RKO (cell line): ENCODE measurements around the gene RHBDD3.

Source experiments
- DNase-seq: peaks from one replicate; pipeline ENCODE4 v3.0.0-alpha.2; 2016; ENCODE audit warnings: low spot score

RHBDD3 gene

GRCh38 chr22:29267858-29268510 lies at the start of gene RHBDD3, which contains the start of gene EWSR1:
Gene RHBDD3 (minus strand): TSS chr22:29267981. CDS start chr22:29265626, 2,355 bp downstream.
Gene EWSR1 (plus strand): TSS chr22:29268268. CDS start chr22:29268337, 69 bp downstream.
- DNase-seq: peak; percentile 97

- DNase-seq: no peak
Observed at GRCh38 chr22:29316141-29316828, 48.5 kb upstream of the RHBDD3 start.

GRCh38 chr22:29315286-29316140 lies 47.7 kb upstream of the RHBDD3 start, which contains the start of gene RASL10A:
Gene RASL10A (minus strand): TSS chr22:29315697. CDS start chr22:29315246, 451 bp downstream.
- no peak for DNase-seq

DNA sequence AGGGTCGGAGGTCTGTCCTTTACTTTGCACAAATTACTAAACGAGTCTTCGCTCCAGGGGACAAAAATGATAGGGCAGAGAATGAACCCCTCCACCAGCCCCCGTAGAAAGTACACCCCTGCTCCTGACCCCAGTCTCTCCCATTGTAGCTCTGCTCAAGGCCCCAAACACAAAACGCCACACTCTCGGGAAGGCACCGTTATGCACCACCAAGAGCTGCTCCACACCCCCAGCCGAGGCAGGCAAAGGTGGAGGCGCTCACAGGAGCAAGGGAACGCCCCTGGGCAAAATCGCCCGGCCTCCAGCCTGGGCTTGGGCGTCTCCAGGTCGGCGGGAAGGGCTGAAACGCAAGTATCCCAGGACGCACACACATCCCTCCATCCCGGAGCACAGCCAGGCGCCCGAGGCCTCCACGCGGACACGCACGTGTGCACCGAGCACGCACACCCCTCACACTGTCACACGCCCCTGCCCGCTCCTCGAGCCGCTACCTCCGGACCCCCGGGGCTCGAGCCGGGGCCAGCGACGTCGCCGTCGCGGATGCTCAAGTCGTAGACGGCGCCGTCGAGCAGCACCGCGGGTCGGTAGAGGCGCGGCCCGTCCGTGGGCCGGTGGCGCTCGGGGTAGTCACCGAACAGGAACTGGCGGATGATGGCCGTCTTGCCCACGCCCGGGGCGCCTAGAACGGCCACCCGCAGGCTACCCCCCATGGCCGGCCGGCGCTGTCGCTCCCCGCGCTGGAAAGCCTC lies 46.9 kb upstream of the RHBDD3 start:
- DNase-seq: no peak

DNA sequence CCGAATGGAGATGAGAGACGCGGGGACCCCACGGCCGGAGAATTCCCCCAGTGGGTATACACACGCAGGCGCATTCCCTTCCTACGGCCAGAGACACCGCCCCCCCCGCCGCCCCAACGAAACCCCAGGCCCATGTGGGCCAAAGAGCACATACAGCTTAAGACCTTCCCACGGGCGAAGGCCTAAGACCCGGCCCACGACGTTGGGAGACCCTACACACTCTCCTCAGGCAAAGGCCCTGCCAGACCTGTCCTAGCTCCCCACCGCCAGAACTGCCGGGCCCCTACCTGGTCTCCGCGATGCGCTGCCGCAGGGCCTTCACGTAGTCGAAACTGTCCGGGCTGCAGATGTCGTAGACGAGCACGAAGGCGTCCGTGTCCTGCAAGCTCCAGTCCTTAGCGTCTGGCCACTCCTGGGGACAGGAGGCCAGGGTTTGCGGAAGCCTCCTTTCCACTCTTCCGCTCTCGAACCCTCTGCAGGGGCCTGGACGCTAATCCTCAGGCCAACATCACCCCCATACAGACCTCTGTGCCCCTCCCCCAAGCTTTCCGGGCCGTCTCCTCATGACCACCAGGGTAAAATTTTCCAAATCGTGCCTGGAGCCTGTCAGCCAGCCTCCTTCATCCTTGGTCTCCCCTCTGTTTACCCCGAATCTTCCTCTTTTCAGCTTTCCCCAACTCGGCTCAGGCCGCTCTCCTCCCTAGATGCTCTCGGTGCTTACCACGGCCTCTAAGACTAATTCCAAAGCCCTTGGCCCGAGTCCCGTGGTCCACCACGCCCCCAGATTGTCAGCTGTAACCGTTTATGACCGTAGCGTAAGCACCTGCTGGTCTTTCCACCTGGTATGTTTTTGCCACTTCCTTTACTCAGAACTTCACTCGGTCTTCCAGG lies 46.0 kb upstream of the RHBDD3 start:
- no peak for DNase-seq

GRCh38 chr22:29313126-29313575 lies 45.4 kb upstream of the RHBDD3 start:
- no peak for DNase-seq

GRCh38 chr22:29312218-29313125 lies 44.7 kb upstream of the RHBDD3 start:
- DNase-seq: no peak

DNA sequence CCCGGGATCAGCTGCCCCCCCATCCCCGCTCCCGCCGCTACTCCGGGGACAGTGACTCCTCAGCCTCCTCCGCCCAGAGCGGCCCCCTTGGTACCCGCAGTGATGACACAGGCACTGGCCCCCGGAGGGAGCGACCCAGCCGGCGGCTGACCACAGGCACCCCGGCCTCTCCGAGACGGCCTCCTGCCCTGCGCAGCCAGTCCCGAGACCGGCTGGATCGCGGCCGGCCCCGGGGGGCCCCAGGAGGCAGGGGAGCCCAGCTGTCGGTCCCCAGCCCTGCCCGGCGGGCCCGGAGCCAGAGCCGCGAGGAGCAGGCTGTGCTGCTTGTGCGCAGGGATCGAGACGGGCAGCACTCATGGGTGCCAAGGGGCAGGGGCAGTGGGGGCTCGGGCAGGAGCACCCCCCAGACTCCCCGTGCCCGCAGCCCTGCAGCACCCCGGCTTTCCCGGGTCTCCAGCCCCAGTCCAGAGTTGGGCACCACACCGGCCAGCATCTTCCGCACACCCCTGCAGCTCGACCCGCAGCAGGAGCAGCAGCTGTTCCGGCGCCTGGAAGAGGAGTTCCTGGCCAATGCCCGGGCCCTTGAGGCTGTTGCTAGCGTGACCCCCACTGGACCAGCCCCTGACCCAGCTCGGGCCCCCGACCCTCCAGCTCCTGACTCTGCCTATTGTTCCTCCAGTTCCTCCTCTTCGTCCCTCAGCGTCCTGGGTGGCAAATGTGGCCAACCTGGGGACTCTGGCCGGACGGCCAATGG lies 43.9 kb upstream of the RHBDD3 start:
- DNase-seq: no peak

DNA sequence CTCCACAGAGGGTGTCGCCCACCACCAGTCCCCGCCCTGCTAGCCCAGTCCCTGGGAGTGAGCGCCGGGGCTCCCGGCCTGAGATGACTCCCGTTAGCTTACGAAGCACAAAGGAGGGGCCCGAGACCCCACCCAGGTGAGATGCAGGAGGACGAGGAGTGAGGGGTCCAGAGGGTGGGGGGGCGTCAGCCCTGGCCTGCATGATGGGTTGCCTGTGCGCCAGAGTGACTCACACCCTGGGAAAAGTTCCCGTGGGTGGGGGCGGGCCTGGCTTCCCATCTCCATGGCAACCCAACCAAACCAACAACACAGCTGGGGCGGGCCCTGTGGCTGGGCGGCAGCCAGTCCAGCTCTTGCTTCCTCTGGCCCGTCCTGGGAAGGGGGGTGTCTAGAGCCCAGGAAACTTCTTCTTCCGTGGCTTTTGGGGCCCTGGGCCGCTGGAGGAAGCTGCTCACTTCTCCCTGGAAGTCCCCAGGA lies 43.1 kb upstream of the RHBDD3 start:
- peak; percentile 95 for DNase-seq

GRCh38 chr22:29310065-29310862 lies 42.5 kb upstream of the RHBDD3 start:
- no peak for DNase-seq

- no peak for DNase-seq
Observed at GRCh38 chr22:29309332-29310064, 41.7 kb upstream of the RHBDD3 start.

GRCh38 chr22:29308791-29309262 lies 41.0 kb upstream of the RHBDD3 start:
- DNase-seq: no peak

DNA sequence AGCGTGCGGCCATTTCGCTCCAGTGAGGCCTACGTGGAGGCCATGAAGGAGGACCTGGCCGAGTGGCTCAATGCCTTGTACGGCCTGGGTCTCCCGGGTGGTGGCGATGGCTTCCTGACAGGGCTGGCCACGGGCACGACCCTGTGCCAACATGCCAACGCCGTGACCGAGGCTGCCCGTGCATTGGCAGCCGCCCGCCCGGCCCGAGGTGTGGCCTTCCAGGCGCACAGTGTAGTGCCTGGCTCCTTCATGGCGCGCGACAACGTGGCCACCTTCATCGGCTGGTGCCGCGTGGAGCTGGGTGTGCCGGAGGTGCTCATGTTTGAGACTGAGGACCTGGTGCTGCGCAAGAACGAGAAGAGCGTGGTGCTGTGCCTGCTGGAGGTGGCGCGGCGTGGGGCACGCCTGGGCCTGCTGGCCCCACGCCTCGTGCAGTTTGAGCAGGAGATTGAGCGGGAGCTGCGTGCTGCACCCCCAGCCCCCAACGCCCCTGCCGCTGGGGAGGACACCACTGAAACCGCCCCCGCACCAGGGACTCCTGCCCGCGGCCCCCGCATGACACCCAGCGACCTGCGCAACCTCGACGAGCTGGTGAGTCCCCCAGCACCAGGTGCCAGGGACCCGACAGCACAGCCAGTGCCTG lies 40.5 kb upstream of the RHBDD3 start:
- no peak for DNase-seq

DNA sequence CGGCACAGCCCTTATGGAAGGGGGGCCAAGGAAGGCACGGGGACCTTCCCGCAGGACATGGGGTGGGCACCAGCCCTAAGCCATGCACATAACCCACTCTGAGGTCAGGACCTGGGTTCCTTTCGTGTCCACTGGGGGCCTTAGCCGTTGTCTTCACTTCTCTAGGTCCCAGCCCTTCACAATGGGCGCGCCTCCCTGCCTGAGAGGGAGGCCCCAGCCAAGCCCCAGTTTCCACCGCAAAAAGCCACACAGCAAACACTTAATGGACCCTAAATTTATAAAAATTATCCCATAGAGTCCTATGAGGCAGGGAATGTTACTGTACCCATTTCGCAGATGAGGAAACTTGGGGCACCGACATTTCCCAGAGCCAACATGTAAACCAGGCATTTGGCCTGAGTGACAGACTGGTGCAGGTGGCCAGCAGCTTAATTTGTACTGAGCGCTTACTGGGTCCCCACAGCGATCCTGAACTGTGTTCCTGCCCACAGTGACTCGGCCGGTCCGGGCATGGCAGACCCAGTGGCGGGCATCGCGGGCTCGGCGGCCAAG lies 39.9 kb upstream of the RHBDD3 start:
- no peak for DNase-seq

- DNase-seq: peak; percentile 75
Observed at GRCh38 chr22:29306835-29307595, 39.2 kb upstream of the RHBDD3 start.
